PFSK-1 (cell line): Measurements from ENCODE around the gene NFATC3.
A peak's percentile ranks its signal among the peaks of the same experiment; 100 is the strongest.

Source experiments
- POLR2AphosphoS5 ChIP-seq: IDR thresholded peaks from 2 replicates; pipeline ENCODE4 v1.6.1; 2012; ENCODE audit warnings: low read depth, mild to moderate bottlenecking, control low read depth, low read length, moderate library complexity
- TAF1 ChIP-seq: IDR thresholded peaks from 2 replicates; pipeline ENCODE4 v1.6.1; 2012; ENCODE audit warnings: low read length, control low read depth, borderline replicate concordance; ENCODE audit not compliant: insufficient read depth

DNA sequence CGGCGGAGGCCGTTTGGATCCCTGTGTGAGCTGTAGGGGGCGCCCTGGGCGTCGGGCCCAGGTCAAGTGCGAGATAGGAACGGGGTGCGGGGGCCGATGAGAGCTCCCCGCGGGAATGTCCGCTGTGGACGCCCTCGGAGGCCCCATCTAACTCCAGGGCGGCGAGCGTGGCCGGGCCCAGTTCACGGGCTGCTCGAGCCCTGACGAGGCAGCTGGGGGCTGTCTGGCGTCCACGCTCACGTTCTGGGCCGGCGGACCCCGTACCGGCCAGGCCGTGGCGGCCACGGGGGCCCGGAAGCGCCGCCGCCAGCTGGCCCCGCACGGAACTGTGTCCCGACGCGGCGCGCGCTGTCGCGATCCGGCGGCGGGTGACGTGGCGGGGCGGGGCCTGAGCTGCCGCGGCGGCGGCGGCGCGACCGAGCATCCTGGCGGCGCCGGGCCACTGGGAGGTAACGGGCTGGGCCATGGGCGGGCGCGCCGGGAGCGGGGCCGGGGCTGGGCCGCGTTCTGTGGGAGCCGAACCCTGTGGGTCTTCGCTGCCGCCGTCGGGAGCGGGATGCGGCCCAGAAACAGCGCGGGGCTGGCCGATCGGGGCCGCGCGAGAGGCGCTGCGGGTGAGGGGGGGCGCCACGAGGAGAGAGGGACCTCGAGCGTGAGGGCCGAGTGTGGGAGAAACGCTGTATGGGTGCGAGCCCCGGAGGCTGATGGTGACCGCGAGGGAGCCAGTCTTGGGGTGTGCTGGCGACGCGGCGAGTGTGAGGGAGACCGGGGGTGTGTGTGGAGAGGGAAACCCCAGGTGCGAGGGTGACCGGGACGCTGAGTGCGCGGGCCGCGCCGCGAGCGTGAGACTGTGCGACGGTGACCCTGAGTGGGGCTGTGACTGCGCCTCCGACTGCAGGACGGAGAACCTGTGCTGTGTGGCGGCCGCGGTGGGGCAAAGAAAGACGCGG is 179.2 kb downstream of the NFATC3 start, which contains the start of gene SLC7A6:
- TF ChIP-seq TAF1 = 0 out of 2 replicates have a peak, but pooled peaks have one; percentile 59
- TF ChIP-seq POLR2AphosphoS5 = peak; percentile 55; the same call in 1 of the 2 replicates
